ENCODE results near the gene RNF31.

Gene RNF31

GRCh38 chr14:24189059-24189375 lies 41.7 kb downstream of the RNF31 start:
- no peak for DNase-seq (ENCODE audit: low read depth)
- no peak for TF ChIP-seq CTCF (IDR thresholded peaks at IDR 0.05; ENCODE audit: low read depth, low read length, missing control alignments)
- H3K4me3 ChIP-seq (ENCODE audit: low read depth, low read length) = peak overlapping the region; percentile 83

- no peak overlapping the region for H3K4me3 ChIP-seq (ENCODE audit: low read depth, low read length)
- no peak for DNase-seq (ENCODE audit: low read depth)
- TF ChIP-seq CTCF (IDR thresholded peaks at IDR 0.05; ENCODE audit: low read depth, low read length, missing control alignments) = no peak
Measured at GRCh38 chr14:24189460-24189859, 42.2 kb downstream of the RNF31 start.

GRCh38 chr14:24190416-24190815 lies 43.1 kb downstream of the RNF31 start:
- no peak for TF ChIP-seq CTCF (IDR thresholded peaks at IDR 0.05; ENCODE audit: low read depth, low read length, missing control alignments)
- no peak overlapping the region for H3K4me3 ChIP-seq (ENCODE audit: low read depth, low read length)
- no peak for DNase-seq (ENCODE audit: low read depth)

- no peak for TF ChIP-seq CTCF (IDR thresholded peaks at IDR 0.05; ENCODE audit: low read depth, low read length, missing control alignments)
- no peak overlapping the region for H3K4me3 ChIP-seq (ENCODE audit: low read depth, low read length)
Measured at GRCh38 chr14:24192933-24193332, 45.6 kb downstream of the RNF31 start.

GRCh38 chr14:24194186-24194872 lies 47.0 kb downstream of the RNF31 start:
- no peak for TF ChIP-seq CTCF (IDR thresholded peaks at IDR 0.05; ENCODE audit: low read depth, low read length, missing control alignments)

More at GRCh38 chr14:24192933-24193332, 45.6 kb downstream of the RNF31 start:
- DNase-seq (ENCODE audit: low read depth) = no peak

GRCh38 chr14:24194873-24195185 lies 47.5 kb downstream of the RNF31 start:
- peak overlapping the region; percentile 94 for H3K4me3 ChIP-seq (ENCODE audit: low read depth, low read length)
- no peak for TF ChIP-seq CTCF (IDR thresholded peaks at IDR 0.05; ENCODE audit: low read depth, low read length, missing control alignments)
- DNase-seq (ENCODE audit: low read depth) = no peak

More at GRCh38 chr14:24194186-24194872, 47.0 kb downstream of the RNF31 start:
- DNase-seq (ENCODE audit: low read depth) = no peak
- H3K4me3 ChIP-seq (ENCODE audit: low read depth, low read length) = peak overlapping the region; percentile 94
